ENCODE measurements around the gene TANGO6.
"Not testable (repeated sequence)": the region's sequence is repeated elsewhere in the genome, so short reads cannot be mapped to it uniquely, and the experiment has no call there.

Gene TANGO6

DNA sequence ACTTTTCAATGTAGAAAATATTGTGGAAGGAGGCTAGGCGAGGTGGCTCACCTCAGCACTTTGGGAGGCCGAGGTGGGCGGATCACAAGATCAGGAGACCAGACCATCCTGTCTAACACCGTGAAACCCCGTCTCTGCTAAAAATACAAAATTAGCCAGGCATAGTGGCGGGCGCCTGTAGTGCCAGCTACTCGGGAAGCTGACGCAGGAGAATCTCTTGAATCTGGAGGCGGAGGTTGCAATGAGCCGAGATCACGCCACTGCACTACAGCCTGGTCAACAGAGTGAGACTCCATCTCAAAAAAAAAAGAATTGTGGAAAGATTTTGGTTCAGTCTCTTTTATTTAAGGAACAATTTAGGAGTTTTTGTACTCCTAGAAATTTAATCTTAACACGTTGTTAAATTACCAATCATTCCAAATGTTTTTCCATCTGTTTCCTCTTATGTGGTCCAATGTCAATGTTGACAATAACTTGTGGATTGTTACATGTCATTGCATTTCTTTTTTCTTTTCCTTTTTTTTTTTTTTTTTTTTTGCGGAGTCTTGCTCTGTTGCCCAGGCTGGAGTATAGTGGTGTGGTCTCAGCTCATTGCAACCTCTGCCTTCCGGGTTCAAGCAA lies 137.5 kb downstream of the TANGO6 start:
- H3K27ac ChIP-seq (ENCODE audit: low read length), result no peak overlapping the region
- no peak overlapping the region for H3K9ac ChIP-seq (ENCODE audit: low read length)
- no peaks in the 10 kb centered on the region for H3K9me3 ChIP-seq (ENCODE audit: control insufficient read depth, low read depth, low read length)
- no peaks in the 10 kb centered on the region for H3K4me1 ChIP-seq (ENCODE audit: control insufficient read depth, low read depth, low read length)
- H3K4me3 ChIP-seq (ENCODE audit: low read length), result no peak overlapping the region
- H3K27me3 ChIP-seq (ENCODE audit: control insufficient read depth, insufficient read depth, low read length), result no peaks in the 10 kb centered on the region
- H3K36me3 ChIP-seq (ENCODE audit: control insufficient read depth, low read depth, low read length), result no peaks in the 10 kb centered on the region

DNA sequence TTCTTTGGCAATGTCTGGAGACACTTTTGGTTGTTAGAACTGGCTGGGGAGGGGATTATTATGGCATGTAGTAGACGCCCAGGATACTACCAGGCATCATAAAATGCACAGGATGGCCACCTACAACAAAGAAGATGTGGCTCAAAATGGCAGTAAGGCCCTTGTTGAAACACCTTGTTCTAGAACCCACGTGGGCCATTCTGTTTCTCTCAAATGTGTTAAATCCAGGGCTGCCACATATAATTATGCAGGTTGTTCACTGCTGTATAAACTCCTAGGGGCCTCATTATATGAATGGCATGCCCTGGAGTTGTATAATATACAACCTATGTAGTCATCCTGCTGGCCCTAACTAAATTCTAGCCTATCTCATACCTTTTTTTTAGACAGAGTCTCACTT lies 138.6 kb downstream of the TANGO6 start:
- Histone ChIP-seq H3K9me3 (ENCODE audit: control insufficient read depth, low read depth, low read length) (no peaks in the 10 kb centered on the region), H3K4me1 (ENCODE audit: control insufficient read depth, low read depth, low read length) (no peaks in the 10 kb centered on the region), H3K36me3 (ENCODE audit: control insufficient read depth, low read depth, low read length) (no peaks in the 10 kb centered on the region), H3K27me3 (ENCODE audit: control insufficient read depth, insufficient read depth, low read length) (no peaks in the 10 kb centered on the region), H3K9ac (ENCODE audit: low read length) (no peak overlapping the region), H3K27ac (ENCODE audit: low read length) (no peak overlapping the region), H3K4me3 (ENCODE audit: low read length) (no peak overlapping the region)

DNA sequence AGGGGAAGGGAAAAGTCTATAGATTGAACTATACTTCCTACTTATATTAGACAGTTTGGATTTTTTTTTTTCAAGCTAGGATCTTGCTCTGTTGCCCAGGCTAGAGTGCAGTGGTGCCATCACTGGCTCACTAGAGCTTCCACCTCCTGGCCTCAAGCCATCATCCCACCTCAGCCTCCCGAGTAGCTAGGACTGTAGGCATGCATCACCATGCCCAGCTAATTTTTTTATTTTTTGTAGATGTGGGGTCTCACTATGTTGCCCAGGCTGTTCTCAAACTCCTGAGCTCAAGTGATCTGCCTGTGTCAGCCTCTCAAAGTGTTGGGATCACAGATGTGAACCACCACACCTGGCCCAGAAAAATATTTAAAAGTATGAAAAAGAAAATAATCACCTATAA lies 141.1 kb downstream of the TANGO6 start:
- Histone ChIP-seq H3K27me3 (ENCODE audit: control insufficient read depth, insufficient read depth, low read length) (no peaks in the 10 kb centered on the region), H3K4me1 (ENCODE audit: control insufficient read depth, low read depth, low read length) (peaks cover 13% of the 10 kb centered on the region), H3K9ac (ENCODE audit: low read length) (no peak overlapping the region), H3K36me3 (ENCODE audit: control insufficient read depth, low read depth, low read length) (no peaks in the 10 kb centered on the region), H3K9me3 (ENCODE audit: control insufficient read depth, low read depth, low read length) (no peaks in the 10 kb centered on the region), H3K4me3 (ENCODE audit: low read length) (no peak overlapping the region), H3K27ac (ENCODE audit: low read length) (no peak overlapping the region)

DNA sequence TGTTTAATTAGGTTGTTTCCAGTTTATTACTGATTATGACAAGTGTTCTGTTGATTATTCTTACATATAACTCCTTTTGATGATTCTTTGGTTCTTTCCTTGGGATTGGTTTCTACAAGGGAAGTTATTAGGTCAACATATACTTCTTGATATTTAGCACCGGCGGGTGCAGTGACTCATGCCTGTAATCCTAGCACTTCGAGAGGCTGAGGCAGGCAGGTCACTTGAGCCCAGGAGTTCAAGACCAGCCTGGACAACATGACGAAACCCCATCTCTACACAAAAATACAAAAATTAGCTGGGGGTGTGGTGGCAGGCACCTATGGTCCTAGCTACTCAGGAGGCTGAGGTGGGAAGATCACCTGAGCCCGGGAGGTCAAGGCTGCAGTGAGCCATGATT lies 141.9 kb downstream of the TANGO6 start:
- Histone ChIP-seq H3K4me1 (ENCODE audit: control insufficient read depth, low read depth, low read length) (peaks cover 13% of the 10 kb centered on the region), H3K27ac (ENCODE audit: low read length) (no peak overlapping the region), H3K36me3 (ENCODE audit: control insufficient read depth, low read depth, low read length) (no peaks in the 10 kb centered on the region), H3K27me3 (ENCODE audit: control insufficient read depth, insufficient read depth, low read length) (no peaks in the 10 kb centered on the region), H3K4me3 (ENCODE audit: low read length) (no peak overlapping the region), H3K9me3 (ENCODE audit: control insufficient read depth, low read depth, low read length) (no peaks in the 10 kb centered on the region), H3K9ac (ENCODE audit: low read length) (no peak overlapping the region)

DNA sequence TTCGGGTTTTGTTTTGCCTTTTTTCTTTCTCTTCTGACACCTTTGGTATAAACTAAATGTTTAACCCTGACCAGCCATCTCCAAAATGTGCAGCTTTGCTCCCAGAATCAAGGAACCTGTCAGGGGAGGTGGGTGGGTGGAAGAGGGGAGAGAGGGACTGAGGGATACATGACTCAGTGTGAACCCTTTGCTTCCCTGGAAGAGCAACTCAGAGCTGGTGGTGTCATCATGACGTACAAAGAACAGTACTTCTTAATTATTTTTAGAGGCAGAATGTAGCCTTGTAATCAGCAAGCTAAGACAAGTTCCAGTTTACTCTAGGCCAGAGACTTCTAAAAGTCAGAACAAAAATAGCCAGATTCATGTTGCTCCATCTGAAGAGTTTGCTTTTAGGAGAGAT lies 142.5 kb downstream of the TANGO6 start:
- Histone ChIP-seq H3K9me3 (ENCODE audit: control insufficient read depth, low read depth, low read length) (no peaks in the 10 kb centered on the region), H3K27me3 (ENCODE audit: control insufficient read depth, insufficient read depth, low read length) (no peaks in the 10 kb centered on the region), H3K4me3 (ENCODE audit: low read length) (no peak overlapping the region), H3K9ac (ENCODE audit: low read length) (no peak overlapping the region), H3K36me3 (ENCODE audit: control insufficient read depth, low read depth, low read length) (no peaks in the 10 kb centered on the region), H3K27ac (ENCODE audit: low read length) (no peak overlapping the region), H3K4me1 (ENCODE audit: control insufficient read depth, low read depth, low read length) (peaks cover 13% of the 10 kb centered on the region)

DNA sequence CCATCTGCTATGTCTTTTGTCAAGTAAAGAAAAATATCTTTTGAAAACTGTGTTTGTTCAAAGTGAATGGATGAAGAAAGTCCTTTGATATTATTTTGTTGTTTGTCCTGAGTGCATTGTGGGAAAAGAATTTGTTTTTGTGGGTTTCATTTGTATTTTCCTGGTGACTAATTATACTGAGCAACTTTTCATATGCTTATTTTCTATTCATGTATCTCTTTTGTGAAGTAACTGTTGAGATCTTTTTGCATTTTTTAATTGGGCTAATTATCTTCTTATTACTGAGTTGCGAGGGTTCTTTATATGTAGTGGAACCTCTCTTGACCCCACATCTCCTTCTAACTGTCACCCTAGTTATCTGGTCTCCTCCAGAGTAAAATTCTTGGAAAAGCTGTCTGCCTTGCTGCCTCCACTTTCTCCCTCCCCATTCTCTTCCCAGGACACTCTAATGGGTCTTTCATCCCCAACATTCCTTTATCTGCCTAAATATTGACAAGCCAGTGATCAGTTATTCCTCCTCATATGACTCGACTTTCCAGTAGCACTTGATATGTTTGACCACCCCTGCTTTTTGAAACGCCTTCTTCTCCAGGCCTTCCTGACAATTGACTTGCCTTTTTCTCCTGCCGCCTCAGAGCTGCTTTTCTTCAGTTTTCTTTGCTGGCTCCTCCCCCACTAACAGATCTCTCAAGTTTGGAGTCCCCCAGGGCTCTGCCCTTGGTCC lies 144.6 kb downstream of the TANGO6 start:
- no peaks in the 10 kb centered on the region for H3K27me3 ChIP-seq (ENCODE audit: control insufficient read depth, insufficient read depth, low read length)
- H3K4me3 ChIP-seq (ENCODE audit: low read length), result peak overlapping the region; percentile 17
- no peaks in the 10 kb centered on the region for H3K36me3 ChIP-seq (ENCODE audit: control insufficient read depth, low read depth, low read length)
- H3K27ac ChIP-seq (ENCODE audit: low read length), result peak overlapping the region; percentile 52
- no peaks in the 10 kb centered on the region for H3K9me3 ChIP-seq (ENCODE audit: control insufficient read depth, low read depth, low read length)
- H3K9ac ChIP-seq (ENCODE audit: low read length), result no peak overlapping the region
- H3K4me1 ChIP-seq (ENCODE audit: control insufficient read depth, low read depth, low read length), result peaks cover 13% of the 10 kb centered on the region

DNA sequence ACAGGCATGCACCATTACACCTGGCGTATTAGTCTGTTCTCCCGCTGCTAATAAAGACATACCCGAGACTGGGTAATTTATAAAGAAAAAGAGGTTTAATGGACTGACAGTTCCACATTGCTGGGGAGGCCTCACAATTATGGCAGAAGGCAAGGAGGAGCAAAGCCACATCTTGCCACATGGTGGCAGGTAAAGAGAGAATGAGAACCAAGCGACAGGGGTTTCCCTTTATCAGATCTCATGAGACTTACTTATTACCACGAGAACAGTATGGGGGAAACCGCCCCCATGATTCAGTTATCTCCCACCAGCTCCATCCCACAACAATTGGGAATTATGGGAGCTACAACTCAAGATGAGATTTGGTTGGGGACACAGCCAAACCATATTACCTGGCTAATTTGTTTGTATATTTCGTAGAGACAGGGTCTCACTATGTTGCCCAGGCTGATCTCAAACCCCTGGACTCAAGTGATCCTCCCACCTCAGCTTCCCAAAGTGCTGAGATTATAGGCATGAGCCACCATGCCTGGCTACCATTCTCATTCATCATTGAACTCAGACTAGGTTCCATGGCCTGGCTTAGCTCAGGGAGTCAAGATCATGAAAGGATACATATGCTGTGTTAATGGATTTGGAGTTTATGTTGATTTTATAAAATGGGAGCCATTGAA lies 147.0 kb downstream of the TANGO6 start:
- not testable (repeated sequence) for H3K9ac ChIP-seq (ENCODE audit: low read length); H3K27ac ChIP-seq (ENCODE audit: low read length); H3K27me3 ChIP-seq (ENCODE audit: control insufficient read depth, insufficient read depth, low read length); H3K9me3 ChIP-seq (ENCODE audit: control insufficient read depth, low read depth, low read length); H3K4me3 ChIP-seq (ENCODE audit: low read length); H3K36me3 ChIP-seq (ENCODE audit: control insufficient read depth, low read depth, low read length)
- H3K4me1 ChIP-seq (ENCODE audit: control insufficient read depth, low read depth, low read length), result peaks cover 31% of the 10 kb centered on the region

DNA sequence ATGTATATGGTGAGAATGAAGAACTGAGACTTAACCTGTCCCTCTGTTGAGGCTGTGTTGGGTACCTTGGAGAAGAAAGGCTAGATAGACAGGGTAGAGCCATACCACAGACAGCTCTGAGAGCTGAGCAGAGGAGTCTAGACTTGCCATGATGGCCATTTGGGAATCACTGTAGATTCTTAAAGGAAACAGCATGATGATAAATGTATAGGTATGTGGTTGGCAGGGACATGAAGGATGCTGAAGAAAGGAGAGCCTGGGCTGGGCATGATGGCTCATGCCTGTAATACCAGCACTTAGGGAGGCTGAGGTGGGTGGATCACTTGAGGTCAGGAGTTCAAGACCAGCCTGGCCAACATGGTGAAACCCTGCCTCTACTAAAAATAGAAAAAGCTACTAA lies 147.7 kb downstream of the TANGO6 start:
- Histone ChIP-seq H3K27ac (ENCODE audit: low read length) (no peak overlapping the region), H3K36me3 (ENCODE audit: control insufficient read depth, low read depth, low read length) (no peaks in the 10 kb centered on the region), H3K4me1 (ENCODE audit: control insufficient read depth, low read depth, low read length) (peaks cover 38% of the 10 kb centered on the region), H3K9me3 (ENCODE audit: control insufficient read depth, low read depth, low read length) (no peaks in the 10 kb centered on the region), H3K27me3 (ENCODE audit: control insufficient read depth, insufficient read depth, low read length) (no peaks in the 10 kb centered on the region), H3K4me3 (ENCODE audit: low read length) (no peak overlapping the region), H3K9ac (ENCODE audit: low read length) (no peak overlapping the region)

DNA sequence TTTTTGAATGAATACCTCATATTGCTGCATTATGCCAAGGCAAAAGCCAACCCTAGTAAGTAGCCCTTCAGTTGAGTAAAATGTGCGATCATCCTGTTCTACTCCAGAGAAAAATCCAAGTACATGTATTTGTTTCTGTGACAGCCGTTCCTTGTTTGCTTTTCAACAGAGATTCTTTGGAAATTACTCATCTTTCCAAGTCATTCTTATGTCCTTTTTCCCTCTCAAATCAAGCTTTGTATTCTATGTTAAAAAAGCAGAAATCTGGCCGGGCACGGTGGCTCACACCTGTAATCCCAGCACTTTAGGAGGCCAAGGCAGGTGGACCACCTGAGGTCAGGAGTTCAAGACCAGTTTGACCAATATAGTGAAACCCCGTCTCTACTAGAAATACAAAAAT lies 149.2 kb downstream of the TANGO6 start:
- Histone ChIP-seq H3K4me3 (ENCODE audit: low read length) (no peak overlapping the region), H3K4me1 (ENCODE audit: control insufficient read depth, low read depth, low read length) (peaks cover 41% of the 10 kb centered on the region), H3K9ac (ENCODE audit: low read length) (no peak overlapping the region), H3K36me3 (ENCODE audit: control insufficient read depth, low read depth, low read length) (no peaks in the 10 kb centered on the region), H3K9me3 (ENCODE audit: control insufficient read depth, low read depth, low read length) (no peaks in the 10 kb centered on the region), H3K27me3 (ENCODE audit: control insufficient read depth, insufficient read depth, low read length) (no peaks in the 10 kb centered on the region), H3K27ac (ENCODE audit: low read length) (no peak overlapping the region)

DNA sequence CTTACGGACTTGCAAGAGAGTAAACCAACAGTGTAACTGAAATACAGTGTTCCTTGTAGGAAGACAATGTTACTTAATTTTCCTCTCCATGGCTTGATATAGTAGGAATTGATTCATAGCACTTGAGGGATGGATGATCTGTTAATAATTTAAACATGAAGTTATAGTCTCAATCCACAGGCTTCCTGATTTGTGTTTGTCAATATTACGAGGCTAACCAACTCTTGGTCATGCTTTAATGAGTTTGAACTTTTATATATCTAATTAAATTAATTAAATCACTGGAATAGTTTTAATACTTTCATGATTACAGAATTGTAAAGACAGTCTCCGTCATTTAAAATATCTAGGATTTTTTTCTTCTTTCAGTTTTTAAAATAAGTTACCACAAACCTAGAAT lies 150.1 kb downstream of the TANGO6 start:
- Histone ChIP-seq H3K27ac (ENCODE audit: low read length) (no peak overlapping the region), H3K36me3 (ENCODE audit: control insufficient read depth, low read depth, low read length) (no peaks in the 10 kb centered on the region), H3K9me3 (ENCODE audit: control insufficient read depth, low read depth, low read length) (no peaks in the 10 kb centered on the region), H3K9ac (ENCODE audit: low read length) (no peak overlapping the region), H3K4me1 (ENCODE audit: control insufficient read depth, low read depth, low read length) (peaks cover 32% of the 10 kb centered on the region), H3K27me3 (ENCODE audit: control insufficient read depth, insufficient read depth, low read length) (no peaks in the 10 kb centered on the region), H3K4me3 (ENCODE audit: low read length) (no peak overlapping the region)

DNA sequence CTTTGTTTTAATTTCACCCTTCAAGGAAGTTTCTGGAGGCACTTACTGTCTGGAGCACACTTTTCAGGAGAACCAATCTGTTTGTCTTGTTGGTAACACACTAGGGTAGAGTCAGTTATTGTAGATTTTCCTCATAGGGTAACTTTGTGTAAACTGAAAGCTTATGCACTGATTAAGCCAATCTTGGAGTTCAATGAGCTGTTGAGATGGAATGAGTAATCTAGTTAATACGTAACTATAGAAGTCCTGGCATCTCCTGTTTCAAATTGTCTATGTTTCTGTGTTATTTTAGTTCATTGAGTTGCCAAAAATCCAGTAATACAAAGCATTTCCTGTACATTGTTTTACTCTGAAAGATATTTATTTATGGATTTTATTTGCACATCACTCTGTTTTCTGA lies 150.6 kb downstream of the TANGO6 start:
- H3K4me1 ChIP-seq (ENCODE audit: control insufficient read depth, low read depth, low read length), result peaks cover 32% of the 10 kb centered on the region
- H3K27me3 ChIP-seq (ENCODE audit: control insufficient read depth, insufficient read depth, low read length), result no peaks in the 10 kb centered on the region
- no peak overlapping the region for H3K9ac ChIP-seq (ENCODE audit: low read length)
- no peaks in the 10 kb centered on the region for H3K36me3 ChIP-seq (ENCODE audit: control insufficient read depth, low read depth, low read length)
- H3K4me3 ChIP-seq (ENCODE audit: low read length), result no peak overlapping the region
- H3K27ac ChIP-seq (ENCODE audit: low read length), result no peak overlapping the region
- H3K9me3 ChIP-seq (ENCODE audit: control insufficient read depth, low read depth, low read length), result no peaks in the 10 kb centered on the region

DNA sequence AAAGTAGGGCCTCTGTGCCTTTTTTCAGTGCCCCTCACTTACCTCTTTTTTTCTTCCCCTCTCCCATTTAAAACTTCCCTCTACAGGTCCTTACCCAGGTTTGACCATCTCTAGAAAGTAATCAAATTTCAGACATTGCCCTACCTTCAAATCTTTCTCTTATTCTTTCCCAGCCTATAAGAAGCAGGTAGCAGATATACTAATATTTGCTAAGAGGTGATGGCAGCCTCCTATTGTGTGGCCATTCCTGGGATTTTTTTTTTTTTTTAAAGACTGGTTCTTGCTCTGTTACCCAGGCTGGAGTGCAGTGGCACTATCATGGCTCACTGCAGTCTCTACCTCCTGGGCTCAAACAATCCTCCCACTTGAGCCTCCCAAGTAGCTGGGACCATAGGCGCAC lies 151.0 kb downstream of the TANGO6 start:
- Histone ChIP-seq H3K4me3 (ENCODE audit: low read length) (no peak overlapping the region), H3K27ac (ENCODE audit: low read length) (no peak overlapping the region), H3K9ac (ENCODE audit: low read length) (no peak overlapping the region), H3K36me3 (ENCODE audit: control insufficient read depth, low read depth, low read length) (no peaks in the 10 kb centered on the region), H3K9me3 (ENCODE audit: control insufficient read depth, low read depth, low read length) (no peaks in the 10 kb centered on the region), H3K27me3 (ENCODE audit: control insufficient read depth, insufficient read depth, low read length) (no peaks in the 10 kb centered on the region), H3K4me1 (ENCODE audit: control insufficient read depth, low read depth, low read length) (peaks cover 32% of the 10 kb centered on the region)

All from iPS-18a (cell line).